ENCODE measurements around the gene EBF3. TPM values are rescaled to one million over a fixed set of nuclear protein-coding genes. Genes with fewer than 3 reads are reported as not detected.

EBF3 gene
- total RNA-seq, 1 donor from 2014 or later: 0.82 TPM

DNA sequence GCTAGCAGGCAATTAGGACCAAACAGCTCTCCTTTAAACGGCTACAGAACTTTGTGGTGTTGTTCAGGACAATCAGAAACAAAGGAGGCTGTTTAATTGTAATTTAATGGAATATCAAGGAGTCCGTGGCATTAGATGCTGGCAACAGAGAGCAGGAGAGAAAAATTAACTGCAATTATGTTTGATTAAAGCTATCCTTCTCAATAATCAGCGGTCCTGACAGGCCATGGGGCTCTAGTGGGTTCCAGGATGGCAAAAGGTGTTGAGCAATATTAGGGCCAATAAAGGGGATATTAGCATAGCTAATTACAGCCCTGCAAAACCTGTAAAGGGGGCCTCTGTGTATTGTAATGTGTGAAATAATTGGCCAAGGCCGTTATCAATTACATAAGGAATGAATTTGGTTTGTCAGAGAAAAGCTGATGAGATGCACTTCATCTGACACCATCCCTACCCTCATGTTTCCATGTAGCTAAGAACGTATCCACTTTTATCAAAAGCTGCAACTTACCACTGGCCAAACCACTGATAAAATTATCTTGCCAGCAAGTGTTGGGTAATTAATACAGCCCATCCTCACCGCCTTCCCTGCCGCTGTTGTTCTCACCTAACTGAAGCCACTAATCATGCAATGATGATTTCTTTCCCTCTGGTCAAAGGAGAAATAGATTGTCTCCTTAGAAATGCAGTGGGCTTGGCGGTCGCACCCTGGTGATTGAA, 81.6 kb downstream of the EBF3 start:
- DNase-seq (ENCODE audit: low spot score in 2 of 2): no peak
- FAIRE-seq: no peak

DNA sequence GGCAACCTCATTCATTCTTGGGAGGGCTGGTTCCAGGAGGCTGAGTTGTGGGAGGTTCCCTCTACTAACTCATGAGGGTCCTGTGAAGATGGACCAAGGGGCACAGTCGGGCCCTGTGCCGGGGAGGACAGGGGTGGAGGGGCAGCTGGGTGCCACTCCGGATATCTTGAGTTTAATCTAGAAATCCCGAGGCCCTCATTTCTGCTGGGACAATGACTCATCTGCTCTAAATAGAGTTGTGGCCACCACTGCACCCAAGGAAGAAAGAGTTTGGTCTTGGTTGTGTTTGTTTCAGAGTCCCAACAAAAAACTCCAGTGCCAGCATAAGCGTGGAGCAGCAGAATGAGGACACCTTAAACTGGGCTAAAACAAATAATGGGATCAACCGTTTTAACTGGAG, 82.4 kb downstream of the EBF3 start:
- no peak for FAIRE-seq
- no peak for DNase-seq (ENCODE audit: low spot score in 2 of 2)

- no peak for FAIRE-seq
- DNase-seq (ENCODE audit: low spot score in 2 of 2): no peak
Measured at GRCh38 chr10:129880191-129880870, 83.7 kb downstream of the EBF3 start.

DNA sequence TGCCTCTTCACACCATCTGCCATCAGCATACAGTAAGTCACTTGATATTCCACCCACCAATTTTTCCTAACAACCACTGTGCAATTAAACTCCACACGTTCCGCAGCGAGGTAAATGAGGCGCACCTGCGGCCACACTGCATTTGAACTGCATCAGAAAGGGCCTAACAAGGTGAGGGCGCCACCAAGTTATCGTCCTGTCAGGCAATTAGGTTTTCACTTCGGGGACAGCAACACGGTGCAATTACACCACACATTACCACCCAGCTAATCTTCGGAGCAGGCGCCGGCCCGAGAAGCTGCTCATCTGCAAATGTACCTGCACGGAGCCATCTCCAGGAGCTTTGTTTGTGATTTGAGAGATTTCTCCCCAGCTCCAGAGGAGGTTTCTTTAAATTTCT, 84.4 kb downstream of the EBF3 start:
- FAIRE-seq: no peak
- no peak for DNase-seq (ENCODE audit: low spot score in 2 of 2)

DNA sequence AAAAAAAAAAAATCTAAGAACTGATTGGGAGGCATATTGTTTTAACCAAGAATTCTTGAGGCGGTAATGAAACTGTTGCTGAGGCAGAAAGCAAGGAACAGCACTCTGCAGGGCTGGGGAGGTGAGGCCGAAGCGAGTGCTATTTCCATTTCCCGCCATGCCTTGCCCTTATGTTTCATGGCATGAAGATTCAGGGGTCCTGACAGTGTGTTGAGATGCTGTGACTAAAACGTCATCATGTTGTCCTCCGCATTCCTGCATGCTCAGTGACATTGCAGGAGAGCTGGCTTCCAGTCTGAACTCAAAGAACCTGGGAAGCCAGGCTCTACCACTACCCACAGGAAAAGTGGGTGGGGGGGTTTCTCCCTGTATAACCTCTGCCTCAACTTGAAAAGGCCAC, 85.2 kb downstream of the EBF3 start:
- no peak for DNase-seq (ENCODE audit: low spot score in 2 of 2)
- FAIRE-seq: no peak

DNA sequence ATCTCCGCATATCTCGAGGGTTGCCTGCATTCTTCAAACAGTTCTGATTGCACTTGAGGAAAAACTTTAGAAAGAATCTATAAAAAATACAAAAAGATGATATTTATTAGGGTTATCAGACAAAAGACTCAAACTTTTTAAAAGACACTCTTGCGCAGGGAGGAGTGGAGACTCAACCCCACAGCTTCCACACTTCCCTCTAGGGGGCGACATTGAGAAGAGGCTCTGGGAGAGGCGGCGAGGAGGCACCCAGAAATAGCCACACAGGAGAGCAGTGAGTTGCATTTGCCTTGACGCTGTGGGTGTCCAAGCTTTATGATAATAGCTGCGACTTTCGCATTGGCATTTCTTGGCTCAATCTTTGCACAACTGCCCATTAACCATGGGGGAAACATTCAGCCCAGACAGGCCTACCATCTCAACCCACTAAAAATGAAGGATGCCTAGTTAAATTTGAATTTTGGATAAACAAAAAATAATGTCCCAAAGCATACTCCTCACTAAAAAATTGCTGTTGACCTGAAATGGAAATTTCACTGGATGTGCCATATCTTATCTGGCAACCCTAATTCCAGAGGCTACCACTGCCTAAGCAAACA, 86.2 kb downstream of the EBF3 start:
- DNase-seq (ENCODE audit: low spot score in 2 of 2): no peak

DNA sequence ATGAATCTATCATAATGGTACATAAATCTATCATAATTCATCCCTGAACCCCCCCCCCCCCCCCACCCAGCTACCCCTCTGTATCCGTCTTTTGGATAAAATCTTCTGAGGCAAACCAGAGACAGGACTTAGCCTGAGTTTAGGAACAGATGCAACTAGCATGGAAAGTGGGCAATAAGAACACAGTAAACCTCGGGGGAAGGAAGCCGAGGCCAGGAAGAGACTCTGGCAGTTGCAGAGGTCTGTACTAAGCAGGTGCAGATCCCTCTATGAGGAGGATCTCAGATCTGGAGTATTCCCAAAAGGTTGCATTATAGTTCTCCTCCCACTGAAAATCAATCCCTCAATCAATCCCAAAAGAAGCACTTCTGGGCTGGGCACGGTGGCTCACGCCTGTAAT, 87.2 kb downstream of the EBF3 start:
- no peak for FAIRE-seq

More for the DNA sequence above, 86.2 kb downstream of the EBF3 start:
- FAIRE-seq: no peak

DNA sequence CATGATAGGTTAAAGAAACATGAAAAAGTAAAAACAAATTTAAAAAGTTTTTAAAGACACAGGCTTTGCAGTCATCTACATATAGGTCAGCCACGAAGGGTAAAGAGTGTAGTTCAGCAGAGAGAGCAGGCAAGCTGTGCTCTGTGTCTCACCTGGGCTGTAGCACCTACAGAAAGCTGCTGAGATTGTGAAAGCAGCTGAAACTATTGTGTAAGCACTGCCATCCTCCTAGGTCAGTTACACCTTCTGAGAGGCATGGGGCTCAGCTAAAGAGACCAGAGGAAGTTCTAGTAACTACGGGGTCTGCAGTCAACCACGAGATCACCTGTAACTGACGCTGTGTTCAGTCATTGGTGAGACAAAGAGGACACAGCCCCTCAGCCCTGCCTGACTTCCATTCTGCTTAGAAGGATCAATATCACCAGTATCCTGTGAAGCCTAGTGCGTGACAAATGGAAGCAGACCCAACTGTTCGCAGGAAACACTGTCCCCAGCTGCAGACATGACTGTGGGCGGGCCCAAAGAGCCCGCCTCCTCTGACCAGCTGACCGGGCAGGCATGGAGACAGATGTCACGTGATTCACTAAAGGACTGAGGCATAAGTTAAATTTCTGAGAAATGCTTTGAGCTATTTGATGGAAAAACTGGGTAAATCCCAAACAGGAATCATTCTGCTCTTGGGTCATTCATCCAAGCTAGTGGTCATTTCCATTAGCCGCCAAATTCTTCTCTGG, 87.9 kb downstream of the EBF3 start:
- FAIRE-seq: no peak

More for the DNA sequence above, 87.2 kb downstream of the EBF3 start:
- DNase-seq (ENCODE audit: low spot score in 2 of 2): no peak

GRCh38 chr10:129873351-129873750, 90.7 kb downstream of the EBF3 start:
- DNase-seq (ENCODE audit: low spot score in 2 of 2): no peak
- no peak for FAIRE-seq

More for the DNA sequence above, 87.9 kb downstream of the EBF3 start:
- DNase-seq (ENCODE audit: low spot score in 2 of 2): no peak

DNA sequence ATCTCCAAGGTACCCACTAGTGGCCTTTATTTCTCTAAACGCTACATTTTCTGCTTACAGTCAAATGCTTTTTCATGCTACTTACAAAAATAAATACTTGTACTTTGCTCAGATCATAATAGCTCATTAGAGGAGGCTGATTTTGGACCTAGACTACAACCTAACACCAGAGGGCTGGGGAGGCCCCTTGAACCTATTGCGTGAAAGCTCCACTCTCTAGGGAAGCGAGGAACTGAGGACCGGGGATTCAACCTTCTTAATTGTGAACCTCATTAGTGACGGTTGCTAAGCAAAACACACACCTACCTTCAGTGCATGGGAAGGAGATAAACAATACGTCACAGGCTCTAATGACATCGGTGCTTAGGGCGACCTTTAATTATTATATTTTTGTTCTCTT, 92.1 kb downstream of the EBF3 start:
- FAIRE-seq (no peak), DNase-seq (ENCODE audit: low spot score in 2 of 2) (no peak)

- FAIRE-seq (no peak), DNase-seq (ENCODE audit: low spot score in 2 of 2) (no peak)
Measured at GRCh38 chr10:129870961-129871621, 93.0 kb downstream of the EBF3 start.

DNA sequence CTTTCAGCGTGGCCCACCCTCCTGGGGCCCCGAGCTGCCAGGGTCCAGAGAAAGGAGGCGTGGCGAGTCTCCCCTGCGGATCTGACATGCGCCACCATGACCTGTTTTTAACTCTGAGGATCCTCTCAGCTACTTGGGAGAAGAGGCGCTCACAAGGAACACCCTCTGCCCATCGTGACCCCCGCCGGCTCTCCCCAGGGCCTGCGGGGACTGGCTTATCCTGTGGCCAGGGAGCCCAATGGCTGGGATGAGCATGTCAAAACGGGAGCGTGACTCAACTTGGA, 93.7 kb downstream of the EBF3 start:
- FAIRE-seq (no peak), DNase-seq (ENCODE audit: low spot score in 2 of 2) (no peak)

DNA sequence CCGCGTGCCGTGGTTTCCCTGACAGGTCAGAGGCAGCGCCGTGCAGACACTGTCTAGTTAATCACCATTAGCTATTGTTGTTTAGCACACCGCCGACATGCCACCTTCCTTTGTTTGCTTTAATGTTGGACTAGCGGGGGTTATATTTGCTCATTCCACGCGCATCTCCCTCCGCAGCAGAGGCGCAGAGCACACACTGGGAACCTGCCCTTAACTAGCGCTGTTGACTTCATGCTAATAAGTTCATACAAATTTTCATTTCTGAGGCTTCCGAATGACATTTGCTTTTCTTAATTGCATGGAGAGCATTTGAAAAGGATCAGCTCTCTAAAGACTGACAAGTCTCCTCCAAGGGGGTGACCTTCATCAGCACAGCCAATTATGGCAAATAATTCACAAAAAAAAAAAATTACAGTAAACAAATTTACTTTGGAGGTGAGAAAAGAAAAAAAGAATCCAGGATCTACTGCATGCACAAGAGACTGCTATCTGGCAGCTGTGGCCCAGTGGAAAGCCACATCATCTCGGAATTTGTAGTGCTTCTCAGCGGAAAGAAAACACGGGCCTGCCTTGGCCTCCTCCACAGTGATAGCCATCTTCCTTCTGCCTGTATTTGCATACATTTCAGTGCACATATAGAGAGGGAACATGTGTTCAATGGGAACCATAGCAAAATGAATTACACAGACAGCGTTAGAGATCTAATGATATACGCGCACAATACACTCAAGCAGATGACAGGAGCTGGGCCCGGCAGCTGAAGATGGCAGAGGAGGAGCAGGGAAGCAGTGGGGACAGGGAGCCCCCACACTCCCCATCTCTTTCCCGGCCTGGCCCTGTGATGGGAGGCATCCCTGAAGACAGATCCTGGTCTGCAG, 94.2 kb downstream of the EBF3 start:
- DNase-seq (ENCODE audit: low spot score in 2 of 2) (no peak), FAIRE-seq (no peak)

DNA sequence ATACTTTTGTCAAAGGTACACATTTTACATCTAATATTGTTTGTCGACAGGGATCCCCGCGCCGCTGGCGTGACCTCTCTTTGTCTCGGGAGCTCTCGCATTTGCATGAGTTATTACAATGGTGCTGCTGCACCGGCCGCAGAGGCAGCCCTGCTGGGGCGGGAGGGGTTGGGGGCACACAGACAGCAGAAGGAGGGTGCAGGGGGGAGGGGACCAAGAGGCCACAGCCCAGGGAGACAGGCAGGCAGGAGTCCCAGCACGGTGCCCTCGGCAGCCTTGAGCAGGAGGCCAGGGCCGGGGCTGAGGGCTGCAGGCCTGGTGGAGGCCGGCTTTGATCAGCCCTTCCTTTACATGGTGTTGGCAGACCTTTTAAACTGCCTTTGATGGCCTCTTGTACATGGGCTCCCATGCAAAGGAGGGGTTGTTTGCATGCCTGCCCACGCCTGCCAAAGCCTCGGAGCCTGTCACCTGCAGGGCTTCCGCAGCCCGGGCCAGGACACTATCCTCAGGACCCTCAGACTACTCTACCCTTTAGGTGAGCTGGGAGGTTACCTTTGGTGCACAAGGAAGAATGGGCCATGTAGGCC, 95.5 kb downstream of the EBF3 start:
- FAIRE-seq (no peak), DNase-seq (ENCODE audit: low spot score in 2 of 2) (no peak)

DNA sequence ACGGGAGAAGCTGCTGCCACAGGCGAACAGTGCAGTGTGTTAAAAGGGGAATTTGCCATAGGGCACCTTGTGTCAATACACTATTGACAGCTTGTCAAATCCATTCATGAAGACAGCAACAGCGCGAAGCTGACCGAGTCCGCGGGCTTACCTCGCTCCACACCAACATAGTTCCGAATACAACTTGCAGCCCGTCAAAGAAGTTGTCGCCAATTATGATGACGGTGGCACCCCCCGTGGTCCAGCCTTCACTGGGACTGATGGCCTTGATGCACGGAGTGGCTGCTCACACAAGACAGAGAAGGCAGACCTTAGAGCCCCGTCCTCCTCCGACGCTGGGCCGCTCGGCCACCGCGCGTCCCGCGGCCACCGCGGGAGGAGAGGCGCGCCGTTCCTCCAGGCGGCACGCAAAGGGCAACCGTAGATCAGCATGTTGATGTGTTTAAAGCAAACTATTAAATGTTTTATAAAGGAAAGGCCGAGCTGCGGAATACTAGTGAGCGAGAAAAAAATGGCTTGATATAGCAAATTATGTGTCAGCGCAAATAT, 96.4 kb downstream of the EBF3 start:
- FAIRE-seq: no peak

GRCh38 chr10:129866894-129867293, 97.2 kb downstream of the EBF3 start:
- no peak for FAIRE-seq
- no peak for DNase-seq (ENCODE audit: low spot score in 2 of 2)

More for the DNA sequence above, 96.4 kb downstream of the EBF3 start:
- no peak for DNase-seq (ENCODE audit: low spot score in 2 of 2)

- FAIRE-seq (no peak), DNase-seq (ENCODE audit: low spot score in 2 of 2) (no peak)
Measured at GRCh38 chr10:129865960-129866359, 98.1 kb downstream of the EBF3 start.

DNA sequence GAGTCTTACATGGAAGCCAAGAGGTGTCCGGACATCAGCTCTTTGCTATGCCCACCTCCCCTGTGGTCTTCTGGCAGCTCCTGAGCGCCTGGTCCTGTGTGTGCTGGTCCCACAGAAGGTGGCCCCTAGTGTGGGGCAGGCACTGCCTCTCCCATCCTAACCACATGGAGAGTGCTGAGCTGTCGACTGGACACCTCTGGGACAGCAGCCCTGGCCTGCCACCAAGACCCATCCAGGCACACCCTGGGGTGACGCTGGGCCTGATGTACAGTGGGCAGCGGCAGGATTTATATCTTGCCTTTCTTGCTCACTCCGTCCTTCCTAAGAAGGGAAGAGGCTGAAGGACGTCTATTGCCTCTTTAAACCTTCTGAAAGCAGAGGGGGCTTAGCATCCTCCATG, 98.7 kb downstream of the EBF3 start:
- DNase-seq (ENCODE audit: low spot score in 2 of 2) (no peak), FAIRE-seq (no peak)

GRCh38 chr10:129864601-129865126, 99.4 kb downstream of the EBF3 start:
- DNase-seq (ENCODE audit: low spot score in 2 of 2): no peak

More at GRCh38 chr10:129864601-129865126, 99.4 kb downstream of the EBF3 start:
- no peak for FAIRE-seq
